Brain microvascular endothelial cell (primary cell): ENCODE data around the gene MAP3K6.

Experiments used
- DNase-seq: peaks from one replicate; pipeline ENCODE4 v3.0.0-alpha.2; 2020
- H3K27ac ChIP-seq: fragments of 250-450 bp; sonication (Bioruptor Pico); 2 replicates; pipeline ENCODE4 v1.5.1; 2020; ENCODE audit warnings: mild to moderate bottlenecking, moderate library complexity
- H3K27me3 ChIP-seq: fragments of 250-450 bp; sonication (Bioruptor Pico); replicated peaks from 2 replicates; pipeline ENCODE4 v1.5.1; 2020; ENCODE audit warnings: mild to moderate bottlenecking
- H3K36me3 ChIP-seq: fragments of 250-450 bp; sonication (Bioruptor Pico); replicated peaks from 2 replicates; pipeline ENCODE4 v1.5.1; 2020; ENCODE audit warnings: mild to moderate bottlenecking
- H3K4me3 ChIP-seq: 2 replicates; pipeline ENCODE4 v1.5.1; 2011; ENCODE audit warnings: low read depth, mild to moderate bottlenecking, control low read depth, low read length, moderate library complexity
- in situ Hi-C: cut with HindIII; loops from 2 replicates; pipeline ENCODE4 v1.10.0; 2017; ENCODE audit warnings: low sequenced_read_pairs, low pct_ligation_motif_present
- TF ChIP-seq, protein P1 (sequence below): IDR thresholded peaks from 2 replicates; pipeline ENCODE4 v1.5.1; 2011; ENCODE audit warnings: low read depth, mild to moderate bottlenecking, moderate library complexity, low read length, control low read depth, inconsistent platforms; ENCODE audit errors: missing control alignments

The MAP3K6 gene

DNA sequence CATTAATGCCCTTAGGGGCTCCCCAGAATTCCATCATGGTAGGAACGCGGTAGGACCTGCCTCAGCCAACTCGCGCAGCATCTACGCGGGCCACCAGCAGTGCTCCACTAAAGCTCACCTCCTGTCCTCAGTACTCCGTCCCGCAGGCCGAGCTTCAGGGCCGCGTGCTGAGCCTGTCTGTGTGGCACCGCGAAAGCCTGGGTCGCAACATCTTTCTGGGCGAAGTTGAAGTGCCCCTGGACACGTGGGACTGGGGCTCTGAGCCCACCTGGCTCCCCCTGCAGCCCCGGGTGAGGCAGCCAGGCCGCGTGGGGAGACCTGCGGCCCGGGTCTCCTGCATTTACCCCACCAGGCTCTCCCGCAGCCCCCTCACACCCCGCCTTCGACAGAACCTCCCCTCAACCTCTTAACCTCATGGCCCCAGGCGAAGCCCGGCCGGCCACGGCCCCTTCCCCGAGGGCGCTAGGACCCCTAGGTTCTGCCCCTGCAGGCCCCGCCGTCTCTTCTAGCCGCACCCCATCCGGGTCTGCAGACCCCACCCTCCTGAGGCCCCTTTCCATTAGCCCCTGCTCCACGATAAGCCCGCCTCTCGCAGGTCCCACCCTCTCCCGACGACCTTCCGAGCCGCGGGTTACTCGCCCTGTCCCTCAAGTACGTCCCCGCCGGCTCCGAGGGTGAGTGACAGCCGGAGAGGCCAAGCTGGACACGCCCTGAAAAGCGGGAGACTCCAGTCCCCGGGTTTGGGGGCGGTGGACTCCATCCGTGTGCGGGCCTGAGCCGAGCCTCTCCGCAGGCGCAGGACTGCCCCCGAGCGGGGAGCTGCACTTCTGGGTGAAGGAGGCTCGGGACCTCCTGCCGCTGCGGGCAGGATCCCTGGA lies 15.9 kb downstream of the MAP3K6 start:
- peaks cover 5% of the 10 kb centered on the region for H3K36me3 ChIP-seq
- no peak overlapping the region for H3K27ac ChIP-seq
- no peak for DNase-seq
- TF ChIP-seq, protein P1, sequence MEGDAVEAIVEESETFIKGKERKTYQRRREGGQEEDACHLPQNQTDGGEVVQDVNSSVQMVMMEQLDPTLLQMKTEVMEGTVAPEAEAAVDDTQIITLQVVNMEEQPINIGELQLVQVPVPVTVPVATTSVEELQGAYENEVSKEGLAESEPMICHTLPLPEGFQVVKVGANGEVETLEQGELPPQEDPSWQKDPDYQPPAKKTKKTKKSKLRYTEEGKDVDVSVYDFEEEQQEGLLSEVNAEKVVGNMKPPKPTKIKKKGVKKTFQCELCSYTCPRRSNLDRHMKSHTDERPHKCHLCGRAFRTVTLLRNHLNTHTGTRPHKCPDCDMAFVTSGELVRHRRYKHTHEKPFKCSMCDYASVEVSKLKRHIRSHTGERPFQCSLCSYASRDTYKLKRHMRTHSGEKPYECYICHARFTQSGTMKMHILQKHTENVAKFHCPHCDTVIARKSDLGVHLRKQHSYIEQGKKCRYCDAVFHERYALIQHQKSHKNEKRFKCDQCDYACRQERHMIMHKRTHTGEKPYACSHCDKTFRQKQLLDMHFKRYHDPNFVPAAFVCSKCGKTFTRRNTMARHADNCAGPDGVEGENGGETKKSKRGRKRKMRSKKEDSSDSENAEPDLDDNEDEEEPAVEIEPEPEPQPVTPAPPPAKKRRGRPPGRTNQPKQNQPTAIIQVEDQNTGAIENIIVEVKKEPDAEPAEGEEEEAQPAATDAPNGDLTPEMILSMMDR = peak; percentile 45
- peak overlapping the region; percentile 26 for H3K4me3 ChIP-seq
- in situ Hi-C loops = no loop called here
- H3K27me3 ChIP-seq = no peaks in the 10 kb centered on the region

DNA sequence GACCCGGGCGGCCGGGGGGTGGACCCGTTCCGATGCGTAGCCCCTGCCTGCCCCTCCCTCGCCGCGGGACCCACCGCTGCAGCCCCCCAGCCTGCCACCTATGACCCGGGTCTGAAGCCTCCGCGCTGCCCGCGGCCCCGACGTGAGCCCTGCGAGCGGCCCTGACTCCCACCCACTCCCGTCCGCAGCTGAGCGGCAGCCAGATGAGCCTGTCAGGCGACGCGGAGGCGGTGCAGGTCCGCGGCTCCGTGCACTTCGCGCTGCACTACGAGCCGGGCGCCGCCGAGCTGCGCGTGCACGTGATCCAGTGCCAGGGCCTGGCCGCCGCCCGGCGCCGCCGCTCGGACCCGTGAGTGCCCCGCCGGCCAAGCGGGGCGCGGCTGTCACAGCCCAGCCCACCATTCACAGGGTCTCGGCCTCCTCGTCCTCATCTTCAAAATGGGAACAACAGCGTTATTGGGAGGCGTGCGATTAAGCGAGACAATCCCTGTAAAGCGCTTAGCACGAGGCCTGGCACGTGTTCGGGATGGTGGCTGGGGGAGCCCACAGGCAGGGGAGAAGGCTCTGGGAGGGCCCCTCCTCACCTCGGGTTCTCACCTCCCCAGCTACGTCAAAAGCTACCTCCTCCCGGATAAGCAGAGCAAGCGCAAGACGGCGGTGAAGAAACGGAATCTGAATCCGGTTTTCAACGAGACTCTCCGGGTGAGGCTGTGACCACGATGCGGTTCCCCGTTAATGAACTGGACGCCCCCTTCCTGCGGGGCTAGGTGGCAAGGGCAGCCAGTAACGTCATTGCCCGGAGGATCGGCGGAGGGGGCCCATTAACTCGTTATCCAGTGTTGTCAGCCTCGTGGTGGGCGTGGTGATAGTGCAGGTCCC lies 16.7 kb downstream of the MAP3K6 start:
- no peak overlapping the region for H3K27ac ChIP-seq
- in situ Hi-C loops = no loop called here

DNA sequence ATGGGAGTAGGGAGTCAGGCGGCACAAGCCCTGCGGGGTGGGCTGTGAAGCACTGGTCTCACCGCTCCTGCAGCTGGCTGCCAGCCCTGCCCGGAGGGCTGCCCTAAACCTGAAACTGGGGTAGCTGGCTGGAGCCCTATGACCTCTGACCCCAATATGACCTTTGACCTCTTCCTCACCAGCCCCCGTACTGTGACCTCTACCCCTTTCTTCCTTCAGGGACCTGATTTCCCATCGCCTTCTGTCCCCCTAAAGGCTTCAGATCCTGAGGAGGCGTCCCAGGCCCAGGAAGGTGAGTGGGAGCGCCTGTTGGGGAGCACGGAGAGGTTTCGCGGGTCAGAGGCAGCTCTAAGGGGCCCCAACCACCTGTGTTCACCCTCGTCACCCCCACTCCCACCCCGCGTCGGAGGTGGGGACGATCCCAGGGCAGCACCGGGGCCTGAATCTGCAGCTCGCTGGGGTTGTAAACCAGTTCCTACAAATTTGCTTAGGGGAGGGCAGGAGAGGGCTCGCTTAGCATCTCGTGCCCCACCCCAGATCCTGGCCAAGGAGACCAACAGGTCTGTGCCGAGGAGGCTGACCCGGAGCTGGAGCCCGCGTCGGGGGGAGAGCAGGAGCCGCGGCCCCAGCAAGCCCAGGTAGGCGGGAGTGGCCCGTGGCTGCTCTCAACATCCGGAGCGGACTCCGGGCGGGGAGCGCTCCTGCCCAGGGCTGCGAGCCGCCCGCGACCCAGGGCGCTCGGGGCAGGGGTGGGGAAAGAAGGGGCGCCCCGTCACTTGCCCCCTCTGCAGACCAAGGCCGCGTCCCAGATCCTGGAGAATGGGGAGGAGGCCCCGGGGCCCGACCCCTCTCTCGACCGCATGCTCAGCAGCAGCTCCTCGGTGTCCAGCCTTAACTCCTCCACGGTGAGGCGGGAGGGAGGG lies 17.6 kb downstream of the MAP3K6 start:
- TF ChIP-seq, protein P1 = no peak
- peak overlapping the region; percentile 35 for H3K4me3 ChIP-seq
- H3K27ac ChIP-seq = no peak overlapping the region
- in situ Hi-C loops = no loop called here
- no peak for DNase-seq
- no peaks in the 10 kb centered on the region for H3K36me3 ChIP-seq
- no peaks in the 10 kb centered on the region for H3K27me3 ChIP-seq

More for the DNA sequence above, 16.7 kb downstream of the MAP3K6 start:
- H3K4me3 ChIP-seq = peak overlapping the region; percentile 35
- H3K27me3 ChIP-seq = no peaks in the 10 kb centered on the region
- TF ChIP-seq, protein P1 = no peak
- H3K36me3 ChIP-seq = no peaks in the 10 kb centered on the region
- peak; percentile 53 for DNase-seq

DNA sequence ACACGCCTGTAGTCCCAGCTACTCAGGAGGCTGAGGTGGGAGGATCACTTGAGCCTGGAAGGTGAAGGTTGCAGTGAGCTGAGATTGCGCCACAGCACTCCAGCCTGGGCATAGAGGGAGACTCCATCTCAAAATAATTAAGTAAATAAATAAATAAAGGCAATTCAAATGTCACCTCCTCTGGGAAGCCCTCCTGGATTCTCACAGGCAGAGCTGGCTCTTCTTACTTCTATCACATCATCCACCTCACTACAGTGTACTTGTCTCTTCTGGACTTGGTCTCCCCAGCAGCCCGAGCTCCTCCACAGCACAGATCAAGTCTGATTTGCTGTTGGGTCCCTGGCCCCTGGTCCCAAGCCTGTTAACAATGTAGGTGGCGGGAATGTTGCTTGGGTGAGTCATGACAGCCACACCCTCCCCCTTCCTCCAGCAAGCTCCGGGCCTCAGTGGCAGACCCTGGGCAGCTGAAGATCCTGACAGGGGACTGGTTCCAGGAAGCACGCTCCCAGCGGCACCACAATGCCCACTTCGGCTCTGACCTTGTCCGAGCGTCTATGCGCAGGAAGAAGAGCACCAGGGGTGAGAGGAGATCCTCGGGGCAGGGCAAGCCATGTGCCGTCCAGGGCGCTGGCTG lies 19.7 kb downstream of the MAP3K6 start:
- Histone ChIP-seq H3K36me3 (no peaks in the 10 kb centered on the region), H3K4me3 (no peak overlapping the region), H3K27me3 (no peaks in the 10 kb centered on the region), H3K27ac (no peak overlapping the region)
- in situ Hi-C loops = no loop called here
- no peak for DNase-seq
- TF ChIP-seq, protein P1 = no peak

DNA sequence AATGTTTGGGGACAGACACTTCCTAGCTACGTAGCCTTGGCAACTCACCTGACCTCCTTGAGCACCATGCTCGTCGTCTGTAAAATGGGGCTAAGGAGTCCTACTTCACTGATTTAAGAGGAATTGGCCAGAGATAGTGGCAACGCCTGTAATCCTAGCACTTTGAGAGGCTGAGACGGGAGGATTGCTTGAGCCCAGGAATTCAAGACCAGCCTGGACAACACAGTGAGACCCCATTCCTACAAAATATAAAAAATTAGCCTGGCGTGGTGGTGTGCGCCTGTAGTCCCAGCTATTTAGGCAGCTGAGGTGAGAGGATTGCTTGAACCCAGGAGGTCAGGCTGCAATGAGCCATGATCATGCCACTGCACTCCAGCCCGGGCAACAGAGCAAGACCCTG lies 20.4 kb downstream of the MAP3K6 start:
- Histone ChIP-seq H3K36me3 (no peaks in the 10 kb centered on the region), H3K27me3 (no peaks in the 10 kb centered on the region), H3K27ac (no peak overlapping the region), H3K4me3 (no peak overlapping the region)
- in situ Hi-C loops = no loop called here
- DNase-seq = no peak
- TF ChIP-seq, protein P1 = no peak
